Stimulated activated naive CD8-positive, alpha-beta T cell treated with anti-CD3 and anti-CD28 coated beads, Interleukin-15, amount 100 ng/mL, for 72 hours (primary cell): ENCODE results near the gene MAP2K5.
A peak's percentile ranks its signal among the peaks of the same experiment; 100 is the strongest.
"Not testable (repeated sequence)": the region's sequence is repeated elsewhere in the genome, so short reads cannot be mapped to it uniquely, and the experiment has no call there.

Source experiments
- ATAC-seq: fragments of 150-1000 bp; cut with Tn5 transposase; 2 replicates; pipeline ENCODE4 v1.10.0; 2021; ENCODE audit warnings: mild to moderate bottlenecking, moderate library complexity
- DNase-seq, 2 donors: peaks; one replicate each; pipeline ENCODE4 v3.0.0; 2021 to 2022
- H3K27ac Mint-ChIP-seq, 2 donors: one replicate each; pipeline ENCODE4 v1.8.0; 2022; ENCODE audit warnings: mild to moderate bottlenecking in 2 of 2, mixed read lengths in 2 of 2, moderate library complexity in 2 of 2
- H3K27me3 Mint-ChIP-seq: one replicate; pipeline ENCODE4 v1.8.0; 2022; ENCODE audit warnings: mixed read lengths
- H3K4me1 Mint-ChIP-seq: one replicate; pipeline ENCODE4 v1.8.0; 2022; ENCODE audit warnings: mild to moderate bottlenecking, mixed read lengths
- H3K4me3 Mint-ChIP-seq, 2 donors: one replicate each; pipeline ENCODE4 v1.8.0; 2022; ENCODE audit warnings: mild to moderate bottlenecking in 2 of 2, mixed read lengths in 2 of 2, moderate library complexity in 1 of 2
- H3K9me3 Mint-ChIP-seq, 2 donors: one replicate each; pipeline ENCODE4 v1.8.0; 2022; ENCODE audit warnings: mixed read lengths in 2 of 2

The MAP2K5 gene

DNA sequence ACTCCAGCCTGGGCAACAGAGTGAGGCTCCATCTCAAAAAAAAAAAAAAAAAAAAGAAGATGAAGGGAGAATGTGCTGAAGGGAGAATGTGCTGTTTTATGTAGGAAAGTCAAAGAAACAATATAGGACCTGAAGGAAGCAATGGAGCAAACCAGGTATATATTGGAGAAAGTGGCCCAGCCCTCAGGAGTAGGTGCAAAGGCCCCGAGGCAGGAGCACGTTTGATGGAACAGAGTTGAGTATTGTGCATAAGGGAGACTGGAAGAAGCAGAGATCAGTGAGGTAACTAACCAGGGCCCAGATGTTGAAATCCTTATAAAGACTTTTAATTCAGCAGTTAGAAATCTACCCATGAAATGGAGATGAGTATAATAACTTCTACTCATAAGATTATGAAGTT is 79.6 kb downstream of the MAP2K5 start:
- no peaks in the 10 kb centered on the region for H3K27me3 Mint-ChIP-seq

DNA sequence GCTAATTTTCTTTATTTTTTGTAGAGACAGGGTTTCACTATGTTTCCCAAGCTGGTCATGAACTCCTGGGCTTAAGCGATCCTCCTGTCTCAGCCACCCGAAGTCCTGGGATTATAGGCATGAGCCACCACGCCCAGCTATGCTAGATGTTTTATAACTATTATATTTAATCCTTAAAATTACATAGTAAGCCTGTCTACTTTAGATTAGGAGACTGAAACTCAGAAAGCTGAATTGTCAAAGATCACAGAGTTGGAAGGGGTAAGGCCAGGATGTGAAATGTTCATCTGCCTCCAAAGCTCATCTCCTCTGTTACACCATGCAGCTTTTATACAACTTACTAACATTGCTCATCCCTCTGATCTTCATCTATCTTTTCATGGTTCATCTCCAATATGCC is 89.8 kb downstream of the MAP2K5 start:
- Mint-ChIP-seq H3K9me3 (no peaks in the 10 kb centered on the region), H3K27me3 (no peaks in the 10 kb centered on the region), H3K27ac (no peak overlapping the region), H3K4me1 (peaks cover 7% of the 10 kb centered on the region), H3K4me3 (no peak overlapping the region)
- no peak for DNase-seq
- ATAC-seq, result no peak

More for the DNA sequence above, 79.6 kb downstream of the MAP2K5 start:
- Mint-ChIP-seq H3K4me3 (no peak overlapping the region), H3K9me3 (no peaks in the 10 kb centered on the region), H3K4me1 (no peaks in the 10 kb centered on the region), H3K27ac (no peak overlapping the region)
- DNase-seq, result no peak
- no peak for ATAC-seq

DNA sequence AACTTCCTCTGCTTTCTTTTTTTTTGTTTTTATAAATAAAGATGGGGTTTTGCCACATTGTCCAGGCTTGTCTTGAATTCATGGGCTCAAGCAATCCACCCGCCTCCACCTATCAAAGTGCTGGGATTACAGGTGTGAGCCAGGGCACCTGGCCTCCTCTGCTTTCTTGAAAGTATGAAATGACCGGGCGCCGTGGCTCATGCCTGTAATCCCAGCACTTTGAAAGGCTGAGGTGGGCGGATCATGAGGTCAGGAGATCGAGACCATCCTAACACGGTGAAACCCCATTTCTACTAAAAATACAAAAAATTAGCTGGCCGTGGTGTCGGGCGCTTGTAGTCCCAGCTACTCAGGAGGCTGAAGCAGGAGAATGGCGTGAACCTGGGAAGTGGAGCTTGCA is 93.4 kb downstream of the MAP2K5 start:
- not testable (repeated sequence) for H3K27me3 Mint-ChIP-seq, H3K9me3 Mint-ChIP-seq, H3K4me1 Mint-ChIP-seq, DNase-seq, H3K4me3 Mint-ChIP-seq, H3K27ac Mint-ChIP-seq, ATAC-seq

DNA sequence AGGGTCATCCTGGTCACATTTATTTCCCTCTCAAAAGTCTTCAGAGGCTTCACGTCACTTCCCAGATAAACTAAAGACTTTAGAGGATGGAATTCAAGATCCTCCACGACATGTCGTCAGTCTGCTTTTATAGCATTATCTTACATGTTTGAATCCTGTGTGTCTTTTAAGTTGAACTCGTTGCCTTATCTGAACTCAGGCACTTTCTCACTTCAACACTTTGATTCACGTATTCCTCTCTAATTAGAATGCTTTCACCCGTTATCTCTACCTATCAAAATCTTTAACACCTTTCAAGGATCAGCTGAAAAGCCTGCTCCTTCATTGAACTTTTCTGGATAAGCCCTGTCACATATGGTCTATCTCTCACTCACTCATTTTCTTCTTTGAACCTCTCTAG is 97.1 kb downstream of the MAP2K5 start:
- no peaks in the 10 kb centered on the region for H3K27me3 Mint-ChIP-seq
- H3K4me3 Mint-ChIP-seq, result no peak overlapping the region
- H3K27ac Mint-ChIP-seq, result no peak overlapping the region
- H3K4me1 Mint-ChIP-seq, result peaks cover 7% of the 10 kb centered on the region
- DNase-seq, result no peak
- no peak for ATAC-seq
- no peaks in the 10 kb centered on the region for H3K9me3 Mint-ChIP-seq

DNA sequence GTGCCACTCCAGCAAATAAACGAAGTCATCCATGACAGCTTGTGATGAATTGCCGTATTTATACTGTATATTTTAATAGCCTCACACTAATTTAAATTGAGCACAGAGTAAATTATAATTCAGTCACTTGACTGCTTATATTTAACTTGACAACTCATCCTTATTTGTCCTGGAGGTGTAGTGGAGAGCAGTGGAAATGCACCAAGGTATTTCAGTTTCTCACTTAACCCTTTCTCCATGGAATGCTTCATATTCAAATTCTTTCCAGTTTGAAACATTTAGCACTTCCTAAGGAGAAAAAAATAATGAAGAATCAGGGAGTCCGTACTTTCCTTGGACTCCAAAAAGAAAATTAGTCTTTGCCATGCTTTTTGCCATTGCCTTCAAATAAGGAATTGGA is 99.0 kb downstream of the MAP2K5 start:
- ATAC-seq (no peak), DNase-seq (no peak)
- no peak overlapping the region for H3K4me3 Mint-ChIP-seq
- no peaks in the 10 kb centered on the region for H3K9me3 Mint-ChIP-seq
- H3K27ac Mint-ChIP-seq, result no peak overlapping the region
- H3K4me1 Mint-ChIP-seq, result no peaks in the 10 kb centered on the region
- no peaks in the 10 kb centered on the region for H3K27me3 Mint-ChIP-seq

DNA sequence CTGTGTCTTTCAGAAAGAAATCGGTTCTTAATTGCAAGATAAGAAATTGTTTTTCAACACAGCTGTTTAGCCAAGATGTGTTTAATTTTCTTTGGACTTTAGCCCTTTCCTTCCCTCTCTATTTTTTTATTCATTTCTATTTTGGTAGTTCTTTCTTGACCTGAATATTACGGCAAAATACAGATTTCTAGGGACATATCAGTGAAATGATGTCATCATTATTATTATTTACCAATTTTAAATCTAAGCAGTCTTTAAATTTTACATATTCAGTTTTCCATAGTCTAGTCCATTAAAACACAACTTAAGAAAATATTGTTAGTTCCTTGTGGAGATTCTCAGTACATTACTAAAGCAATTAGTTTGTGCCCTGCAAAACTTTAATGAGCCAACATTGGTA is 104.3 kb downstream of the MAP2K5 start:
- Mint-ChIP-seq H3K27ac (no peak overlapping the region), H3K4me3 (no peak overlapping the region), H3K27me3 (no peaks in the 10 kb centered on the region), H3K4me1 (no peaks in the 10 kb centered on the region), H3K9me3 (peaks cover 0 to 5% of the 10 kb centered on the region in 2 donors)
- DNase-seq (no peak), ATAC-seq (no peak)

DNA sequence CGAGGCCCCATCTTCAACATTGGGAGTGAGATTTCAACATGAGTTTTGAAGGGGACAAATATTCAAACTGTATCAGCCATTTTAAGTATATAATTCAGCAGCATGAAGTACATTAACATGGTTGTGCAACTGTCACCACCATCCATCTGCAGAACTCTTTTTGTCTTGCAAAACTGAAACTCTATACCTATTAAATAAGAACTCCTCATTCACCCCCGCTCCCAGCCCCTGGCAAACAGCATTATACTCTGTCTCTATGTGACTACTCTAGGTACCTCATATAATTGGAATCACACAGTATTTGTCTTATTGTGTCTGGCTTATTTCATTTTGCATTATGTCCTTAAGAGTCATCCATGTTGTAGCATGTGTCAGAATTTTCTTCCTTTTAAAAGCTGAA is 110.1 kb downstream of the MAP2K5 start:
- H3K9me3 Mint-ChIP-seq, result peaks cover 21 to 26% of the 10 kb centered on the region in 2 donors
- no peaks in the 10 kb centered on the region for H3K27me3 Mint-ChIP-seq
- no peak overlapping the region for H3K27ac Mint-ChIP-seq
- H3K4me1 Mint-ChIP-seq, result no peaks in the 10 kb centered on the region
- ATAC-seq (no peak), DNase-seq (no peak)
- H3K4me3 Mint-ChIP-seq, result no peak overlapping the region

DNA sequence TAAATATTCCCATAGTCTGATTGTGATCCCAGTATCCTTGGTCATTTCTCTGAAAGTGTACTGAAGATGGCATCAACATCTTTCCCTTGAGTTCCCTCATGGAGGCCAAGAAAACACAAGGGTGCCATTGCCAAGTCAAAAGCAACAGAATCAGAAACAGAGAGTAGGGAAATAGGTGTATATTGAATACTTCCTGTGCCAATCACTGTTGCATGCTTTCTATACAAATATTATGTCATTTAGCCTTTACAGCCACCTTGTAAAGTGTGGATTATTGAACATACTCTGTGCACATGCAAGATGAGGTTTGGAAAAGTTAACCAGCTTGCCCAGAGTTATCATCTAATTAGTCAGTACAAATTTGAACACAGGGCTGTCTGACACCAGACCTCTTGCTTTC is 117.9 kb downstream of the MAP2K5 start:
- Mint-ChIP-seq H3K9me3 (peaks cover 5 to 7% of the 10 kb centered on the region in 2 donors), H3K4me1 (no peaks in the 10 kb centered on the region), H3K27ac (no peak overlapping the region), H3K27me3 (no peaks in the 10 kb centered on the region), H3K4me3 (no peak overlapping the region)
- ATAC-seq (no peak), DNase-seq (no peak)

DNA sequence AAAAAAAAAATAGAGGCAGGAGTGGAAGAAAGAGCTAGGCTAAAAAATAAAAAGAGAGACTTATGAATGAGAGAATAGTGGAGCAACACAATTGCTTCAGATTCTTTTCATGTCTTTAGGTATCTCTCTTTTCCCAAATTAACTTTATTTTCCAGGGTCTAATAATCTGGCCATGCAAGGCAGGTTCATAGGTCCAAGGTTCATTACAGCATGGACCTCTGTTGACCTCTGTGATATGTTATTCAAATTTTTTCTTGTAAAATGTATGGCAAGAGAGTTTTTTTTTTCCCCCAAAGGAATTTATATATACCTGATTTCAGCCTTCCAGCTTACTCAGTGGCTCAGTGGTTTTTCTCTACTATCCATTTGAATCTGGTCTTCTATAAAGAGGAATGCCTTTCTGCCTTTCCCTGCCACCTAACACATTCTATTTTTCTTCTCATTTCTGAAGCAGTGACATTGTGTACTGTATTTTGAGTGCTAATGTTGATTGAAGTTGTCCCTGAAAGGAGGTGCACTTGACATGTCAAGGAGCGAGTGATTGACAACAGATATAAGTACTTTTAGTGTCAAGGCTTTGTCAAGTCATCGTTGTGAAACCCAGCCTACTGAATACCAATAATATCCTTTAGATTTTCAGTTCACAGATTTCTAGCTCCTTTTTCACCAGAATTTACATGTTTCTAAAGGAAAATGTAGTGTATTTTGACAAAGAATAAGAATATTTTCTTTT is 118.5 kb downstream of the MAP2K5 start:
- Mint-ChIP-seq H3K4me1 (no peaks in the 10 kb centered on the region), H3K27ac (no peak overlapping the region), H3K4me3 (no peak overlapping the region), H3K27me3 (no peaks in the 10 kb centered on the region), H3K9me3 (peaks cover 0 to under 1% of the 10 kb centered on the region in 2 donors)
- DNase-seq, result no peak
- no peak for ATAC-seq

DNA sequence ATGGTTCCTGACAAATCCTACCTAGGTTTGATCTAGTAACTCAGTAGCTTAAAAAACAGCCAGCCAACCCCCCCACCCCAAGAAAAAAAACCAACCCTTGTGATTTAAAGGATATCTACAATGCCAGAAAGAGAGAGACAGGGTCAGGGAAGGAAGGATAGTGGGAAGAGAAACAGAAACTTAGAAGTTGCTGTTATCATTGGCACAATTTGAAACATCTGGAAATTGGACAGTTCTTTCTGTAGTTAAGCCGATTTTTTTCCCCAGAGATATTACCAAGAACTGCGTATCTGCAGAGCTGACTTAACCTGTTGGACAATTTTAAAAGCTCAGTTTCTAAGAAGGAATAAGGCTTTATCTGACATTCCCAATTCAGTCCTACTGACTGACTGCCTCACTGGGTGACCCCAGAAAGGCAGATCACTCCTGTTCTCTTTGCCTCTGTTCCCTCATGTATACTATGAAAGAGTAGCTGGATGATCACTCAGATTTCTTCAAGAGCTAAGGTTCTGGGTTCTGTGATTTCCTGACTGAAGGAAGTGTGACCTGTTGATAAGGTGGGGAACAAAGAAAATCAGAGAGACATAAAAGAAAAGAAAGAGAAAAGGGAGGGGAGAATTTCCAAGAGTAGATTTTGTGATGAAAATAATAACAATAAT is 128.3 kb downstream of the MAP2K5 start:
- Mint-ChIP-seq H3K9me3 (peaks cover 3 to 7% of the 10 kb centered on the region in 2 donors), H3K4me1 (no peaks in the 10 kb centered on the region), H3K27ac (peak overlapping the region in 1 of 2 donors; percentile 70), H3K4me3 (no peak overlapping the region), H3K27me3 (no peaks in the 10 kb centered on the region)
- ATAC-seq (no peak), DNase-seq (no peak)

DNA sequence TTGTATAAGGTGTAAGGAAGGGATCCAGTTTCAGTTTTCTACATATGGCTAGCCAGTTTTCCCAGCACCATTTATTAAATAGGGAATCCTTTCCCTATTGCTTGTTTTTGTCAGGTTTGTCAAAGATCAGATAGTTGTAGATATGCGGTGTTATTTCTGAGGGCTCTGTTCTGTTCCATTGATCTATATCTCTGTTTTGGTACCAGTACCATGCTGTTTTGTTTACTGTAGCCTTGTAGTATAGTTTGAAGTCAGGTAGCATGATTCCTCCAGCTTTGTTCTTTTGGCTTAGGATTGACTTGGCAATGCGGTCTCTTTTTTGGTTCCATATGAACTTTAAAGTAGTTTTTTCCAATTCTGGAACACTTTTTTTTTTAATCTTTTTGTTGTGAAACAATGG is 130.3 kb downstream of the MAP2K5 start:
- not testable (repeated sequence) for DNase-seq, ATAC-seq, H3K4me1 Mint-ChIP-seq, H3K27me3 Mint-ChIP-seq, H3K4me3 Mint-ChIP-seq, H3K27ac Mint-ChIP-seq, H3K9me3 Mint-ChIP-seq

DNA sequence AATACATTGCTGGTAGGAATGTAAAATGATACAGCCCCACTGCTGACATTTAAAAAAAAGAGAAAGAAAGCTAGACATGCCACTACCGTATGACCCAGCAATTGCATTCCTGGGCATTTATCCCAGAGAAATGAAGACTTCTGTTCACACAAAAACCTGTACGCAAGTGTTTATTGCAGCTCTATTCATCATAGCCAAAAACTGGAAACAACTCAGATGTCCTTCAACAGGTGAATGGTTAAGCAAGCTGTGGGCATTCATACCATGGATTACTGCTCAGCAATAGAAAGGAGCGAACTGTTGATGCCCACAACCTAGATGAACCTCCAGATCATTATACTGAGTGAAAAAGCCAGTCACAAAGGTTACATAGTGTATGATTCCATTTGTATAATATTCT is 132.5 kb downstream of the MAP2K5 start:
- no peak overlapping the region for H3K4me3 Mint-ChIP-seq
- no peak for ATAC-seq
- H3K27ac Mint-ChIP-seq, result no peak overlapping the region
- DNase-seq, result no peak
- H3K27me3 Mint-ChIP-seq, result no peaks in the 10 kb centered on the region
- peaks cover under 1% of the 10 kb centered on the region for H3K4me1 Mint-ChIP-seq
- peaks cover 3 to 7% of the 10 kb centered on the region in 2 donors for H3K9me3 Mint-ChIP-seq

DNA sequence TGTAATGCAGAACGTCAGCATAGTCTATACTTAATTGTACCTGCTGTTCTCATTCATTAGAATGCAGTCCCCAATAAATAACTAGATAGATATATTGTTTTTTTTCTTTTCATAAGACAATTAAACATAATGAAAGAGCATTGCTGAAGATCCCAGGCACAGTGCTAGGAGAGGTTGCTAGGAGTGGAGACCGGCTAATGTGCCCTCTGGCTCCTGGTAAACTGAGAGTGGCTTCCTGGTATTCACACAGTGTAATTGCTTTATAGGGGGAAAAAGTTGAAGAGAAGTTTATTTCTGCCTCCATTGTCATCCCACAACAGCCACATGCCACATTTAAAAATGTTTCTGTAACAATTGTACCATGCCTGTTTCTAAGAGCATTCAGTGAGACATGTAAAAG is 135.6 kb downstream of the MAP2K5 start:
- H3K4me1 Mint-ChIP-seq, result peaks cover 9% of the 10 kb centered on the region
- peak overlapping the region in 1 of 2 donors; percentile 46 for H3K27ac Mint-ChIP-seq
- peaks cover 0 to under 1% of the 10 kb centered on the region in 2 donors for H3K9me3 Mint-ChIP-seq
- DNase-seq, result no peak
- no peak for ATAC-seq
- H3K27me3 Mint-ChIP-seq, result no peaks in the 10 kb centered on the region
- H3K4me3 Mint-ChIP-seq, result no peak overlapping the region

DNA sequence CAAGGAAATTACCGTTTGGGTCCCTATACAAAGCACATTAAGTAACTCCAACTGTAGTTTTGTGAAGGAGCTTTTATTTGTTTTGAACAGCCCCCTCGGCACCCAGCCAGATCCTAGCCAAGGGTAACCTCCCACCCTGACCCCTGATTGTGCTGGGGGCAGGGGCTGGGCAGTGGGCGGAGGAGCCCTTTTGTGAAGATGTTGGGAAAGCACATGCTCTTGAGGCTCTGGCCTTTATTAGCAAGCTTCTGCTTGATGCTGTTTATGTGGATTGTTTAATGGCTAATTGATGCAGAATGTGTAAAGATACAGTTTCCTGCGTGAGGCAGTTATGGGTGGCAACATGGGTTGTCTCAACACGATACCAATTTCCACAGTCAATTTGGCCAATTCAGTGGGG is 136.5 kb downstream of the MAP2K5 start:
- H3K4me1 Mint-ChIP-seq, result peaks cover 9% of the 10 kb centered on the region
- no peaks in the 10 kb centered on the region for H3K27me3 Mint-ChIP-seq
- H3K27ac Mint-ChIP-seq, result no peak overlapping the region
- H3K4me3 Mint-ChIP-seq, result no peak overlapping the region
- H3K9me3 Mint-ChIP-seq, result peaks cover 8 to 9% of the 10 kb centered on the region in 2 donors
- DNase-seq (no peak), ATAC-seq (no peak)

DNA sequence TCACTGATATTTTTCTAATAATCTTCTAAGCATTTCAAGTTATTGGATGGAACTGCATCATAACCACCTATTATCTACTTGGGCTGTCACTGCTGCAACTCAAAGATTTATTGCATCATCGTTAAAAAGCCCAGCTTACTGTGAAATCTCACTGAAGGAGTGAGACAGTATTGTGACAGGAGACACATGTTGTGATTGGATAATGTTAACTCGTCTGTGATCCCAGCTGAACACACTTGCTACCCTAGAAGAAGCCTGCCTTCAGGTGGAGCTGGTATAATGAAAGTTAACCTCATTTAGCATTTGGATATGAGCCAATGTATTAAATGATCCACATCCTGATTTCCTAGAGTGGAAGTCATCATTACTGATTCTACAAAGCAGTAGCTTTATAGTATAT is 138.1 kb downstream of the MAP2K5 start:
- peak overlapping the region; percentile 54 to 76 for H3K27ac Mint-ChIP-seq
- peak in 1 of 2 donors; percentile 1 for DNase-seq
- peaks cover 9% of the 10 kb centered on the region for H3K4me1 Mint-ChIP-seq
- no peak overlapping the region for H3K4me3 Mint-ChIP-seq
- no peak for ATAC-seq
- H3K9me3 Mint-ChIP-seq, result peaks cover 9 to 20% of the 10 kb centered on the region in 2 donors
- no peaks in the 10 kb centered on the region for H3K27me3 Mint-ChIP-seq

DNA sequence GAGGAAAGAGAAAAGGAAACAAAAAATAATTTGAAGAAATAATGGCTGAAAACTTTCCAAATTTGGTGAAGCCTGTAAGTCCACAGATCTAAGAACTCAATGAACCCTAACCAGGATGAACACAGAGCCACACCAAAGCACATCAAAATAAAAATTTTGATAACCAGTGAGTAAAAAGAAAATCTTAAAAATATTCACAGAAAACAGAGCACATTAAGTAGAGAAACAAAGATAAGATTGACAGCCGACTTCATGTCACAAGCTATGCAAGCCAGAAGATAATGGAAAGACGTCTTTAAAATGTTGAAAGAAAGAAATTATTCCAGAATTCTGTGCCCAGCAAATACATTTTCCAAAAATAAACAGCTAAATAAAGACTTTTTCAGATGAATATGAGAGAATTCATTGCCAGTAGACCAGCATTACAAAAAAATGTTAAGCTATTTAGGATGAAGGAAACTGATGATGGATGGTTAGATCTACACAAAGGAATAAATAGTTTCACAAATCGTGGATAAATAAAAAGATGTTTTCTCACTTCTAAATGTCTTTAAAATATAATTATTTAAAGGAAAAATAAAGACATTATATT is 142.6 kb downstream of the MAP2K5 start:
- H3K9me3 Mint-ChIP-seq, result peaks cover 13 to 25% of the 10 kb centered on the region in 2 donors
- no peak overlapping the region for H3K4me3 Mint-ChIP-seq
- H3K27me3 Mint-ChIP-seq, result no peaks in the 10 kb centered on the region
- ATAC-seq, result no peak
- no peak overlapping the region for H3K27ac Mint-ChIP-seq
- H3K4me1 Mint-ChIP-seq, result peaks cover 7% of the 10 kb centered on the region
- no peak for DNase-seq
